ENCODE results near the gene LCLAT1.

GRCh38 chr2:30422444-30423040 lies 24.5 kb upstream of the LCLAT1 start:
- TF ChIP-seq CTCF (conservative IDR thresholded peaks at IDR 0.05; ENCODE audit: low read length): no peak
- TF ChIP-seq EZH2phosphoT487 (IDR thresholded peaks at IDR 0.05; ENCODE audit: borderline replicate concordance): no peak

All from Loucy (cell line).